Osteocyte (in vitro differentiated cells): ENCODE data around the gene GRIP2. TPM values are rescaled to one million over a fixed set of nuclear protein-coding genes. Genes with fewer than 3 reads are reported as not detected.
A peak's percentile ranks its signal among the peaks of the same experiment; 100 is the strongest.

Experiments used
- DNase-seq: peaks from one replicate; pipeline ENCODE4 v3.0.0; 2021; ENCODE audit warnings: mixed read lengths; ENCODE audit not compliant: unreplicated experiment; ENCODE audit errors: extremely low spot score
- H3K27ac Mint-ChIP-seq: one replicate; pipeline ENCODE4 v1.8.0; 2021; ENCODE audit warnings: mild to moderate bottlenecking, mixed read lengths; ENCODE audit not compliant: unreplicated experiment
- H3K27me3 Mint-ChIP-seq: one replicate; pipeline ENCODE4 v1.8.0; 2021; ENCODE audit warnings: mixed read lengths; ENCODE audit not compliant: unreplicated experiment
- H3K36me3 Mint-ChIP-seq: one replicate; pipeline ENCODE4 v1.8.0; 2021; ENCODE audit warnings: mixed read lengths; ENCODE audit not compliant: unreplicated experiment
- H3K4me1 Mint-ChIP-seq: one replicate; pipeline ENCODE4 v1.8.0; 2021; ENCODE audit warnings: mixed read lengths; ENCODE audit not compliant: unreplicated experiment
- H3K4me3 Mint-ChIP-seq: one replicate; pipeline ENCODE4 v1.8.0; 2021; ENCODE audit warnings: mild to moderate bottlenecking, moderate library complexity, mixed read lengths; ENCODE audit not compliant: unreplicated experiment
- H3K9me3 Mint-ChIP-seq: one replicate; pipeline ENCODE4 v1.8.0; 2021; ENCODE audit warnings: mixed read lengths; ENCODE audit not compliant: unreplicated experiment
- CTCF ChIP-seq: fragments of 200-600 bp; sonication (generic); IDR thresholded peaks from 2 replicates; pipeline ENCODE4 v1.5.0; 2021; ENCODE audit warnings: antibody characterized with exemption, mild to moderate bottlenecking, moderate library complexity
- total RNA-seq: library from RNA; stranded (reverse); gene quantifications from 2 replicates; pipeline ENCODE4 v1.2.1, GENCODE V29; 2021

GRIP2 gene
- total RNA-seq, 1 donor from 2014 or later: 0.35 TPM

- no peak overlapping the region for H3K4me3 Mint-ChIP-seq
- no peak overlapping the region for H3K27ac Mint-ChIP-seq
- TF ChIP-seq CTCF: no peak
These were observed 76.6 kb downstream of the GRIP2 start for GRCh38 chr3:14463330-14464140.

GRCh38 chr3:14462738-14463137 lies 77.4 kb downstream of the GRIP2 start:
- H3K4me1 Mint-ChIP-seq: peaks cover 20% of the 10 kb centered on the region
- no peak for TF ChIP-seq CTCF
- no peaks in the 10 kb centered on the region for H3K27me3 Mint-ChIP-seq
- no peaks in the 10 kb centered on the region for H3K9me3 Mint-ChIP-seq
- no peak for DNase-seq
- peaks cover 12% of the 10 kb centered on the region for H3K36me3 Mint-ChIP-seq
- no peak overlapping the region for H3K4me3 Mint-ChIP-seq
- H3K27ac Mint-ChIP-seq: no peak overlapping the region

More at GRCh38 chr3:14463330-14464140, 76.6 kb downstream of the GRIP2 start:
- no peak for DNase-seq
- H3K27me3 Mint-ChIP-seq: no peaks in the 10 kb centered on the region
- H3K36me3 Mint-ChIP-seq: peaks cover 13% of the 10 kb centered on the region
- H3K9me3 Mint-ChIP-seq: no peaks in the 10 kb centered on the region
- peaks cover 21% of the 10 kb centered on the region for H3K4me1 Mint-ChIP-seq

- peaks cover 12% of the 10 kb centered on the region for H3K36me3 Mint-ChIP-seq
- DNase-seq: no peak
These were observed 78.3 kb downstream of the GRIP2 start for GRCh38 chr3:14461748-14462324.

GRCh38 chr3:14461006-14461747 lies 79.0 kb downstream of the GRIP2 start:
- Mint-ChIP-seq H3K4me1 (peaks cover 20% of the 10 kb centered on the region), H3K36me3 (peaks cover 12% of the 10 kb centered on the region), H3K27ac (peak overlapping the region; percentile 38), H3K4me3 (no peak overlapping the region), H3K27me3 (no peaks in the 10 kb centered on the region), H3K9me3 (no peaks in the 10 kb centered on the region)
- DNase-seq: no peak
- no peak for TF ChIP-seq CTCF

More at GRCh38 chr3:14461748-14462324, 78.3 kb downstream of the GRIP2 start:
- Mint-ChIP-seq H3K4me3 (no peak overlapping the region), H3K4me1 (peaks cover 20% of the 10 kb centered on the region), H3K27me3 (no peaks in the 10 kb centered on the region), H3K27ac (no peak overlapping the region), H3K9me3 (no peaks in the 10 kb centered on the region)
- peak; percentile 72 for TF ChIP-seq CTCF
